H1 (cell line): ENCODE measurements around the gene SSH2. TPM values are rescaled to one million over a fixed set of nuclear protein-coding genes. Genes with fewer than 3 reads are reported as not detected.

ENCODE experiments used
- CTCF ChIA-PET: fragments of 300-600 bp; sonication (Branson Sonifier 250); formaldehyde crosslinking; loops from one replicate; lab custom pipeline; 2021; ENCODE audit not compliant: partially characterized antibody; lab: Charles Lee
- POLR2A ChIA-PET: fragments of 300-600 bp; sonication (Branson Sonifier 250); formaldehyde crosslinking; loops from one replicate; lab custom pipeline; 2021; ENCODE audit warnings: inconsistent platforms; ENCODE audit not compliant: partially characterized antibody; lab: Charles Lee
- DNase-seq, 2 experiments: peaks; one replicate each; pipeline versions ENCODE4 v3.0.0 to v3.0.0-alpha.2; 2010 to 2022; ENCODE audit warnings: low spot score in 2 of 2, low read depth in 1 of 2, mixed read lengths in 1 of 2
- FAIRE-seq: peaks from 2 replicates; lab custom pipeline; 2011; peaks lifted over from hg19 to GRCh38; lab: Jason Lieb, UNC
- H2AFZ ChIP-seq: 2 replicates; pipeline ENCODE4 v1.8.1; 2012; ENCODE audit warnings: low read length, inconsistent platforms
- H2AK5ac ChIP-seq: 2 replicates; pipeline ENCODE4 v1.6.1; 2013; ENCODE audit warnings: low read depth, low read length
- H2BK120ac ChIP-seq: replicated peaks from 2 replicates; pipeline ENCODE3; 2013; ENCODE audit warnings: low read depth, low read length, inconsistent platforms
- H2BK12ac ChIP-seq: 2 replicates; pipeline ENCODE4 v1.6.1; 2013; ENCODE audit warnings: low read depth, low read length
- H2BK15ac ChIP-seq: 2 replicates; pipeline ENCODE4 v1.6.1; 2013; ENCODE audit warnings: low read length
- H2BK20ac ChIP-seq: 2 replicates; pipeline ENCODE4 v1.6.1; 2013; ENCODE audit warnings: low read length
- H2BK5ac ChIP-seq: 2 replicates; pipeline ENCODE4 v1.6.1; 2013; ENCODE audit warnings: low read depth, low read length
- H3K14ac ChIP-seq: 2 replicates; pipeline ENCODE4 v1.6.1; 2013; ENCODE audit warnings: inconsistent platforms; ENCODE audit not compliant: insufficient read length
- H3K18ac ChIP-seq: 2 replicates; pipeline ENCODE4 v1.6.1; 2013; ENCODE audit warnings: low read length; ENCODE audit errors: extremely low read depth
- H3K23ac ChIP-seq: 2 replicates; pipeline ENCODE4 v1.6.1; 2013; ENCODE audit warnings: inconsistent platforms; ENCODE audit not compliant: insufficient read length
- H3K23me2 ChIP-seq: 2 replicates; pipeline ENCODE4 v1.6.1; 2013; ENCODE audit warnings: low read depth, low read length
- H3K27ac ChIP-seq: 2 replicates; pipeline ENCODE4 v1.6.1; 2011; ENCODE audit warnings: low read depth, low read length, inconsistent platforms
- H3K27me3 ChIP-seq, 4 experiments: replicated peaks in 1 of 4; 1 replicate in 1 of 4; 2 replicates in 3 of 4; pipeline versions ENCODE4 v1.6.1 to v1.8.1; 2011 to 2013; ENCODE audit warnings: low read length in 3 of 4, mild to moderate bottlenecking in 3 of 4, inconsistent platforms in 2 of 4, mixed read lengths in 2 of 4, moderate library complexity in 1 of 4; ENCODE audit not compliant: control insufficient read depth in 3 of 4, insufficient read depth in 3 of 4; ENCODE audit errors: extremely low read depth in 1 of 4
- H3K36me3 ChIP-seq, 4 experiments: 2 replicates each; pipeline versions ENCODE4 v1.6.1 to v1.8.1; 2011 to 2013; ENCODE audit warnings: mild to moderate bottlenecking in 4 of 4, low read length in 3 of 4, moderate library complexity in 2 of 4, control low read depth in 1 of 4, inconsistent platforms in 1 of 4; ENCODE audit not compliant: insufficient read depth in 4 of 4, control insufficient read depth in 2 of 4
- H3K4ac ChIP-seq: replicated peaks from 2 replicates; pipeline ENCODE3; 2013; ENCODE audit warnings: low read length, low read depth, mixed read lengths, inconsistent platforms; ENCODE audit not compliant: insufficient read length
- H3K4me1 ChIP-seq, 4 experiments: replicated peaks in 1 of 4; 1 replicate in 1 of 4; 2 replicates in 3 of 4; pipeline versions ENCODE4 v1.6.1 to v1.8.1; 2011 to 2013; ENCODE audit warnings: low read length in 3 of 4, inconsistent platforms in 2 of 4, mixed read lengths in 1 of 4; ENCODE audit not compliant: insufficient read depth in 4 of 4, control insufficient read depth in 3 of 4
- H3K4me2 ChIP-seq, 2 experiments: 2 replicates each; pipeline versions ENCODE4 v1.6.1 to v1.8.1; 2011 to 2013; ENCODE audit warnings: low read depth in 2 of 2, low read length in 2 of 2, control low read depth in 1 of 2, inconsistent platforms in 1 of 2, mild to moderate bottlenecking in 1 of 2; ENCODE audit not compliant: insufficient read depth in 1 of 2
- H3K4me3 ChIP-seq, 4 experiments: fragments of 200-600, 300-600 bp in 1 of 4; sonication (generic), shearing (Covaris generic), sonication (Bioruptor Twin) in 1 of 4; 2 replicates each; pipeline versions ENCODE4 v1.5.1 to v1.8.1; 2011 to 2016; ENCODE audit warnings: low read length in 4 of 4, low read depth in 3 of 4, control low read depth in 2 of 4, inconsistent platforms in 2 of 4, mild to moderate bottlenecking in 2 of 4, mixed read lengths in 1 of 4, moderate library complexity in 1 of 4; ENCODE audit not compliant: insufficient read depth in 2 of 4; ENCODE audit errors: extremely low read depth in 1 of 4
- H3K56ac ChIP-seq: replicated peaks from 2 replicates; pipeline ENCODE3; 2013; ENCODE audit warnings: low read depth, mild to moderate bottlenecking, mixed read lengths, low read length, inconsistent platforms; ENCODE audit not compliant: insufficient read length
- H3K79me1 ChIP-seq: 2 replicates; pipeline ENCODE4 v1.6.1; 2013; ENCODE audit warnings: low read depth, low read length, control low read depth
- H3K79me2 ChIP-seq, 2 experiments: 2 replicates each; pipeline versions ENCODE4 v1.6.1 to v1.8.1; 2012 to 2013; ENCODE audit warnings: low read length in 2 of 2, mild to moderate bottlenecking in 2 of 2, inconsistent platforms in 1 of 2; ENCODE audit not compliant: insufficient read depth in 2 of 2, control insufficient read depth in 1 of 2
- H3K9ac ChIP-seq, 4 experiments: replicated peaks in 1 of 4; 1 replicate in 1 of 4; 2 replicates in 3 of 4; pipeline versions ENCODE4 v1.6.1 to v1.8.1; 2011 to 2013; ENCODE audit warnings: low read depth in 3 of 4, low read length in 3 of 4, control low read depth in 2 of 4, mild to moderate bottlenecking in 2 of 4, moderate library complexity in 2 of 4, inconsistent platforms in 1 of 4; ENCODE audit errors: extremely low read depth in 1 of 4
- H3K9me3 ChIP-seq, 2 experiments: 2 replicates each; pipeline versions ENCODE4 v1.6.1 to v1.8.1; 2012 to 2013; ENCODE audit warnings: mild to moderate bottlenecking in 2 of 2, moderate library complexity in 2 of 2, control low read depth in 1 of 2, inconsistent platforms in 1 of 2, low read depth in 1 of 2, low read length in 1 of 2, mixed read lengths in 1 of 2; ENCODE audit not compliant: insufficient read depth in 2 of 2
- H4K20me1 ChIP-seq, 2 experiments: replicated peaks in 1 of 2; 2 replicates each; pipeline versions ENCODE3 to v1.8.1; 2011 to 2013; ENCODE audit warnings: inconsistent platforms in 2 of 2, low read length in 2 of 2, mild to moderate bottlenecking in 1 of 2; ENCODE audit not compliant: insufficient read depth in 2 of 2, control insufficient read depth in 1 of 2
- H4K5ac ChIP-seq: 2 replicates; pipeline ENCODE4 v1.6.1; 2013; ENCODE audit warnings: low read length, low read depth, mixed read lengths, inconsistent platforms; ENCODE audit not compliant: insufficient read length
- H4K8ac ChIP-seq: 2 replicates; pipeline ENCODE4 v1.8.0; 2013; ENCODE audit warnings: mild to moderate bottlenecking, moderate library complexity, low read length, inconsistent platforms; ENCODE audit not compliant: insufficient read depth; ENCODE audit errors: extremely low read depth
- H4K91ac ChIP-seq: replicated peaks from 2 replicates; pipeline ENCODE3; 2013; ENCODE audit warnings: low read length, mixed read lengths, inconsistent platforms; ENCODE audit not compliant: insufficient read length
- CHD1 ChIP-seq: IDR thresholded peaks from 2 replicates; pipeline ENCODE4 v1.6.1; 2012; ENCODE audit warnings: low read depth, low read length, improper control_type of control experiment
- CHD2 ChIP-seq: IDR thresholded peaks from 2 replicates; pipeline ENCODE4 v1.6.1; 2012; ENCODE audit warnings: low read length, improper control_type of control experiment
- KDM1A ChIP-seq: fragments of 200-600, 300-600 bp; sonication (generic); IDR thresholded peaks from 2 replicates; pipeline ENCODE4 v1.7.1; 2016; ENCODE audit warnings: mild to moderate bottlenecking, low read length, borderline replicate concordance
- WGBS, 2 experiments: shearing (Covaris generic) in 1 of 2; methylation state at CpG; one replicate each; pipeline versions ENCODE4 v1.1.6 to v1.1.7; 2013 to 2015; ENCODE audit warnings: low lambda C conversion rate in 2 of 2, mixed read lengths in 2 of 2, inconsistent platforms in 1 of 2, low coverage in 1 of 2, missing lambda C conversion rate in 1 of 2; ENCODE audit not compliant: insufficient replicate concordance in 2 of 2, insufficient coverage in 1 of 2, insufficient read length in 1 of 2; ENCODE audit errors: extremely low coverage in 1 of 2, missing lambda C conversion rate in 1 of 2; 5-methylcytosine and 5-hydroxymethylcytosine counted together
- polyA plus RNA-seq, 7 experiments: library from polyadenylated mRNA; depleted of rRNA in 3 of 7; stranded (reverse) in 5 of 7; unstranded in 2 of 7; fragments of >200 nt in 5 of 7; fragments of 200-250 nt in 2 of 7; gene quantifications; 1 replicate in 5 of 7; 2 replicates in 1 of 7; 4 replicates in 1 of 7; pipeline versions ENCODE4 v1.2.1 to v1.2.3, GENCODE V29; 2011 to 2013; ENCODE audit warnings: missing spikeins in 2 of 7, mixed read lengths in 2 of 7
- total RNA-seq: library from RNA; stranded (reverse); fragmentation: NEBNext Ultra II Directional; extraction: Animal tissue kit (Norgen Biotek cat#: 25700); gene quantifications from 2 replicates; pipeline ENCODE4 v1.2.1, GENCODE V29; 2021

Gene SSH2
- total and polyA plus RNA-seq, 2 of the 8 experiments (the other 6 are each of a cell fraction or from before 2014, with no cell fraction given): 5.2 to 15.9 TPM

GRCh38 chr17:29740017-29740416 is 190.0 kb downstream of the SSH2 start:
- Histone ChIP-seq H3K36me3 (no peaks in the 10 kb centered on the region), H2BK15ac (no peak overlapping the region), H3K4ac (no peak overlapping the region), H3K23me2 (no peaks in the 10 kb centered on the region), H3K79me1 (no peaks in the 10 kb centered on the region), H3K4me2 (no peak overlapping the region), H4K5ac (no peak overlapping the region), H3K14ac (no peak overlapping the region), H4K91ac (no peak overlapping the region), H2BK120ac (no peak overlapping the region), H2BK12ac (no peak overlapping the region), H3K4me3 (no peak overlapping the region), H2AFZ (no peak overlapping the region), H2BK20ac (no peak overlapping the region), H3K9ac (peak overlapping the region in 1 of 4 experiments; percentile 51; a peak in 1 of 7 replicates), H2BK5ac (no peak overlapping the region), H3K56ac (no peak overlapping the region), H4K8ac (no peak overlapping the region), H3K27me3 (no peaks in the 10 kb centered on the region), H4K20me1 (no peaks in the 10 kb centered on the region), H3K79me2 (no peaks in the 10 kb centered on the region), H3K23ac (no peak overlapping the region), H2AK5ac (no peak overlapping the region), H3K27ac (no peak overlapping the region), H3K4me1 (peaks cover 0 to 4% (median 0%) of the 10 kb centered on the region in 4 experiments; a peak in 2 of 7 replicates), H3K18ac (no peak overlapping the region), H3K9me3 (no peaks in the 10 kb centered on the region)
- POLR2A ChIA-PET: no interaction called here
- WGBS, 2 experiments: 88% methylated on average over 4 of the region's 4 CpGs; no CpG with 5 or more reads in 1 of the 2 experiments
- DNase-seq (no peak), FAIRE-seq (no peak)
- CTCF ChIA-PET: no interaction called here
- TF ChIP-seq CHD1 (no peak), KDM1A (no peak), CHD2 (no peak)
